Left renal pelvis (tissue), 4 donors: Measurements from ENCODE around the gene CCNT2. TPM values are rescaled to one million over a fixed set of nuclear protein-coding genes. Genes with fewer than 3 reads are reported as not detected.
"Not testable (repeated sequence)": the region's sequence is repeated elsewhere in the genome, so short reads cannot be mapped to it uniquely, and the experiment has no call there.

Experiments
- DNase-seq, 4 donors: peaks; one replicate each; pipeline ENCODE4 v3.0.0-alpha.2; 2013; ENCODE audit warnings: low read depth in 4 of 4, low spot score in 3 of 4
- polyA plus RNA-seq, 4 donors: library from polyadenylated mRNA; unstranded; fragments of 120-200 nt; gene quantifications; one replicate each; pipeline ENCODE4 v1.2.1, GENCODE V29; 2013; ENCODE audit not compliant: insufficient read length in 4 of 4

Gene CCNT2
- 10 to 100 TPM; 50.8 to 72.9 (median 64.3) TPM for polyA plus RNA-seq

- peak; percentile 94 to 98 (median 98) for DNase-seq
Measured at GRCh38 chr2:134918526-134919340, at the start of gene CCNT2. Gene CCNT2 (plus strand): TSS chr2:134918822. CDS start chr2:134918855, 33 bp downstream.

- no peak for DNase-seq
Measured at GRCh38 chr2:134869946-134870736, 48.5 kb upstream of the CCNT2 start.

- no peak for DNase-seq
Measured at GRCh38 chr2:134873152-134873551, 45.5 kb upstream of the CCNT2 start.

- DNase-seq: no peak
Measured at GRCh38 chr2:134875309-134875708, 43.3 kb upstream of the CCNT2 start.

- DNase-seq: no peak
Measured at GRCh38 chr2:134882773-134883172, 35.8 kb upstream of the CCNT2 start.

GRCh38 chr2:134883552-134884293 is 34.9 kb upstream of the CCNT2 start:
- no peak for DNase-seq

- DNase-seq: no peak
Measured at GRCh38 chr2:134884435-134884834, 34.2 kb upstream of the CCNT2 start.

- DNase-seq: peak in 1 of 4 donors; percentile 10
Measured at GRCh38 chr2:134892282-134893035, 26.2 kb upstream of the CCNT2 start.

GRCh38 chr2:134897932-134898331 is 20.7 kb upstream of the CCNT2 start:
- no peak for DNase-seq

GRCh38 chr2:134899204-134899603 is 19.4 kb upstream of the CCNT2 start:
- DNase-seq: no peak

GRCh38 chr2:134900151-134900550 is 18.5 kb upstream of the CCNT2 start:
- no peak for DNase-seq

GRCh38 chr2:134903701-134904100 is 14.9 kb upstream of the CCNT2 start:
- DNase-seq: not testable (repeated sequence)

GRCh38 chr2:134905168-134905567 is 13.5 kb upstream of the CCNT2 start:
- DNase-seq: no peak

- no peak for DNase-seq
Measured at GRCh38 chr2:134906726-134907125, 11.9 kb upstream of the CCNT2 start.

GRCh38 chr2:134907441-134908116 is 11.0 kb upstream of the CCNT2 start:
- not testable (repeated sequence) for DNase-seq

- DNase-seq: no peak
Measured at GRCh38 chr2:134910763-134911399, 7.7 kb upstream of the CCNT2 start.

GRCh38 chr2:134911400-134911785 is 7.2 kb upstream of the CCNT2 start:
- DNase-seq: no peak

GRCh38 chr2:134912361-134912760 is 6.3 kb upstream of the CCNT2 start:
- no peak for DNase-seq

- peak in 1 of 4 donors; percentile 20 for DNase-seq
Measured at GRCh38 chr2:134917360-134917865, 1.2 kb upstream of the CCNT2 start.
